ENCODE measurements around the gene SLC7A4. TPM values are rescaled to one million over a fixed set of nuclear protein-coding genes. Genes with fewer than 3 reads are reported as not detected.

Gene SLC7A4, protein sequence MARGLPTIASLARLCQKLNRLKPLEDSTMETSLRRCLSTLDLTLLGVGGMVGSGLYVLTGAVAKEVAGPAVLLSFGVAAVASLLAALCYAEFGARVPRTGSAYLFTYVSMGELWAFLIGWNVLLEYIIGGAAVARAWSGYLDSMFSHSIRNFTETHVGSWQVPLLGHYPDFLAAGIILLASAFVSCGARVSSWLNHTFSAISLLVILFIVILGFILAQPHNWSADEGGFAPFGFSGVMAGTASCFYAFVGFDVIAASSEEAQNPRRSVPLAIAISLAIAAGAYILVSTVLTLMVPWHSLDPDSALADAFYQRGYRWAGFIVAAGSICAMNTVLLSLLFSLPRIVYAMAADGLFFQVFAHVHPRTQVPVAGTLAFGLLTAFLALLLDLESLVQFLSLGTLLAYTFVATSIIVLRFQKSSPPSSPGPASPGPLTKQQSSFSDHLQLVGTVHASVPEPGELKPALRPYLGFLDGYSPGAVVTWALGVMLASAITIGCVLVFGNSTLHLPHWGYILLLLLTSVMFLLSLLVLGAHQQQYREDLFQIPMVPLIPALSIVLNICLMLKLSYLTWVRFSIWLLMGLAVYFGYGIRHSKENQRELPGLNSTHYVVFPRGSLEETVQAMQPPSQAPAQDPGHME
- not detected in 5 replicates for total RNA-seq (2022; extraction: Qiagen RNA extraction)

GRCh38 chr22:21032037-21032867 is at the start of gene SLC7A4:
SLC7A4 (minus strand) TSS chr22:21032561; CDS start chr22:21031812, 749 bp downstream.

DNA sequence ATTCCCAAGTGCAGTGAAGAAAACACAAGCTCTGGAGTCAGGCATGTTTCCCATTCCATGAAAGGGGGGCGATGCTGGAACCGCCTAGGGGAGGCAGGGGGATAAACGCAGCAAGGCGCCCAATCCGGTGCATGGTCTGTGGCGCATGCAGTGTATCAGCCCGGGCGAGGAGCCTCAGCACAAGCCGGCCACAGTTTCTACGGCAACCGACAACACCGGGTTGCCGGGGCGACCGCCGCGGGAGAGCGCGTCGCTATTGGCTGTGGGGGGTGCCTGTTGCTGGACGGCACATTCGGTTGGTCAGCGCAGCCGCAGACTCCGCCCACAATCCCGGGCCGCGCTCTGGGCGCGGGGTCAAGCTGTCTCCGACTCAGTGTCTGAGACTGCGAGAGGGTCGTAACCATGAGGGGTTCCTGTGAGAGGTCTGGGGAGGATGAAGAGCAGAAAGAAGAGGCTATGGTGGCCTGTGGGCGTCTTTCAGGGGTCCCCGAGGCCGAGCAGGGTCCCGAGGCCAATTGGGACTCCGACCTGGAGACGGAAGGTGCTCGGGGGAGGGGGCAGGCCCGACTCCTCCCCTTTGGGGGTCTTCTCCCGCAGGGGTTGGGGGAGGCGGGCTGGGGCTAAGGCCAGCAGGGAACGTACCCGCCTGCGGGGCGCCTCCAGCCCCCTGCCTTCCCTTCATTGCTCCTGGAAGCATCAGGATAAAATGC is 13.4 kb upstream of the SLC7A4 start, which contains the start of gene LRRC74B:
LRRC74B (plus strand) TSS at position 362 of the 710 bp plus-strand sequence; CDS start at position 403, 41 bp downstream.

GRCh38 chr22:21014726-21015465 is 17.5 kb downstream of the SLC7A4 start, which contains the start of gene P2RX6:
P2RX6 (plus strand) TSS chr22:21015165; CDS start chr22:21015175, 10 bp downstream.

DNA sequence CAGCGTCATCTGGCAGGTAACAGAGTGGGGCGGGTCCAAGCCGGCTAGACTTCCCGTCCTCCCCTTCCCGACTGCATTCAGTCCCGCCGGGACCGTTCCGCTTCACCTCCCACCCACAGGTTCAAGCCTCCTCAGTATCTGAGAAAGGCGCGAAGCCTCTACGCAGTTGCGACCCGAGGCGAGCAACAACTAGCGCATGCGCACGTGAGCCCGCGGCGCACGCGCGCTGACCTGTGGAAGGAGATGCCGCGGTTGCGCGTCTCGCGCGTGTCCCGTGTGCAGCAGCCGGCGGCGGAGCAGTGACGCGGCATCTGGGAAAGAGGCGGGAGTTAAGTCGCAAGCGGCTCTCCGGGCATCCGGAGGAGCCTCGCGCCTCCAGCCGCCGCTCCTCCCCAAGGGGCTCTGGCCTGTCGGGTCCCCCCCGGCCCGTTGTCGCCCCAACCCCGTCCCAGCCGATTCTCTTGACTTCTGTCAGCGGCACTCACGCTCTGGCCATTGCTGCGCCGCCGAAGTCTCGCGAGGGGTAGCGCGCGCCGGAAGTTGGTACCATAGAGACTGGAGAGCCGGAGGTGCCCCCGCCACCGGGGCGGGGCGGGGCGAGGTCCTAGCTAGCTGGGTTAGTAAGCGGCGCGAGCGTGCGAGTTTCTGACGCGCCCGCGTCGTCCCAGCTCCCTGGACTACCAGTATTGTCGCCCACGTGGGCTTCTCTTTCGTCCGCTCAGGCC is 30.6 kb downstream of the SLC7A4 start, which contains the start of gene THAP7:
THAP7 (minus strand) TSS at position 518 of the 725 bp plus-strand sequence; CDS start at position 311, 207 bp downstream.

GRCh38 chr22:20981787-20982562 is 50.4 kb downstream of the SLC7A4 start, which contains the start of gene LZTR1:
LZTR1 (plus strand) TSS chr22:20982297; CDS start chr22:20982372, 75 bp downstream.

Other genes starting within 250 kb of the SLC7A4 start
- 16.9 to 20.7 TPM (median 19.7 TPM) in 5 replicates for gene PI4KA, start 173.8 kb downstream of the SLC7A4 start, total RNA-seq (2022; extraction: Qiagen RNA extraction)
- 12.1 to 19.4 TPM (median 17.2 TPM) in 5 replicates for gene SNAP29, start 173.6 kb downstream of the SLC7A4 start, total RNA-seq (2022; extraction: Qiagen RNA extraction)
- gene CRKL, start 115.2 kb downstream of the SLC7A4 start, total RNA-seq (2022; extraction: Qiagen RNA extraction) = 20.7 to 27.5 TPM (median 21.5 TPM) in 5 replicates
- gene AIFM3, start 65.3 kb downstream of the SLC7A4 start, total RNA-seq (2022; extraction: Qiagen RNA extraction) = 1.9 to 4.2 TPM (median 3.2 TPM) in 5 replicates
- gene LZTR1, start 50.3 kb downstream of the SLC7A4 start, total RNA-seq (2022; extraction: Qiagen RNA extraction) = 12.6 to 21.2 TPM (median 17.1 TPM) in 5 replicates
- gene THAP7, start 30.4 kb downstream of the SLC7A4 start, total RNA-seq (2022; extraction: Qiagen RNA extraction) = 15.7 to 23.9 TPM (median 23.1 TPM) in 5 replicates
- gene P2RX6, start 17.4 kb downstream of the SLC7A4 start, total RNA-seq (2022; extraction: Qiagen RNA extraction) = 0.29 to 0.82 TPM (median 0.60 TPM) in 5 replicates
- gene LRRC74B, start 13.4 kb upstream of the SLC7A4 start, total RNA-seq (2022; extraction: Qiagen RNA extraction) = 0.05 to 0.06 TPM in 2 of 5 replicates, not detected in the others